AG09319 (cell line): ENCODE measurements around the gene SCD.

Source experiments
- DNase-seq: peaks from one replicate; pipeline ENCODE4 v3.0.0-alpha.2; 2010; ENCODE audit warnings: low read depth; ENCODE audit errors: extremely low read depth
- TF ChIP-seq, protein P1 (sequence below): IDR thresholded peaks from 2 replicates; pipeline ENCODE4 v1.5.1; 2011; ENCODE audit warnings: low read depth, mild to moderate bottlenecking, inconsistent platforms, low read length, moderate library complexity

Gene SCD

DNA sequence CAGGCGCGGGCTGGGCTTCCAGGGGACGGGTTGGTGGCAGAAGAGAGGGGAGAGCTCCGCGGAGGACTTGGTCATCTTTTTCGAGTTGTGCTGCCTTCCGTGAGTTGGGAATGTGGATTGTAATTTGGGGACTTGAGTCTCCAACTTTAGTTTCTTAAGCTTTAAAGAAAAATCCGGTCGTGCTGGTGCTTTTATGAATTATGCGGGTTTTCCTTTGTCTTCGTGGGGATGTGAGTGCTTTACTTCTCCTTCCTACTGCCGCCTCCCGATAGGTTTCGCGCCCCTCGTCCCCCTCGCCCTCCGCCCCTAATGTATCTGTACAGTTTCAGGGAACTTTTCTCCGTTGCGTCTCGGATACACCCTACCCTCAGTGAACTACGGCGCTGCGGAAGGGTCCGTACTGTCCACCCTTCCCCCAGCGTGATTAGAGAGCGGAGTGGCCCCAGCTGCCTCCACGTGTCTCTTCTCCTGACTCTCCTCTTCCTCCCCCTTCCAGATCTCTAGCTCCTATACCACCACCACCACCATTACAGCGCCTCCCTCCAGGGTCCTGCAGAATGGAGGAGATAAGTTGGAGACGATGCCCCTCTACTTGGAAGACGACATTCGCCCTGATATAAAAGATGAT lies 649 bp downstream of the SCD start:
- TF ChIP-seq, protein P1, sequence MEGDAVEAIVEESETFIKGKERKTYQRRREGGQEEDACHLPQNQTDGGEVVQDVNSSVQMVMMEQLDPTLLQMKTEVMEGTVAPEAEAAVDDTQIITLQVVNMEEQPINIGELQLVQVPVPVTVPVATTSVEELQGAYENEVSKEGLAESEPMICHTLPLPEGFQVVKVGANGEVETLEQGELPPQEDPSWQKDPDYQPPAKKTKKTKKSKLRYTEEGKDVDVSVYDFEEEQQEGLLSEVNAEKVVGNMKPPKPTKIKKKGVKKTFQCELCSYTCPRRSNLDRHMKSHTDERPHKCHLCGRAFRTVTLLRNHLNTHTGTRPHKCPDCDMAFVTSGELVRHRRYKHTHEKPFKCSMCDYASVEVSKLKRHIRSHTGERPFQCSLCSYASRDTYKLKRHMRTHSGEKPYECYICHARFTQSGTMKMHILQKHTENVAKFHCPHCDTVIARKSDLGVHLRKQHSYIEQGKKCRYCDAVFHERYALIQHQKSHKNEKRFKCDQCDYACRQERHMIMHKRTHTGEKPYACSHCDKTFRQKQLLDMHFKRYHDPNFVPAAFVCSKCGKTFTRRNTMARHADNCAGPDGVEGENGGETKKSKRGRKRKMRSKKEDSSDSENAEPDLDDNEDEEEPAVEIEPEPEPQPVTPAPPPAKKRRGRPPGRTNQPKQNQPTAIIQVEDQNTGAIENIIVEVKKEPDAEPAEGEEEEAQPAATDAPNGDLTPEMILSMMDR = no peak
- no peak for DNase-seq

DNA sequence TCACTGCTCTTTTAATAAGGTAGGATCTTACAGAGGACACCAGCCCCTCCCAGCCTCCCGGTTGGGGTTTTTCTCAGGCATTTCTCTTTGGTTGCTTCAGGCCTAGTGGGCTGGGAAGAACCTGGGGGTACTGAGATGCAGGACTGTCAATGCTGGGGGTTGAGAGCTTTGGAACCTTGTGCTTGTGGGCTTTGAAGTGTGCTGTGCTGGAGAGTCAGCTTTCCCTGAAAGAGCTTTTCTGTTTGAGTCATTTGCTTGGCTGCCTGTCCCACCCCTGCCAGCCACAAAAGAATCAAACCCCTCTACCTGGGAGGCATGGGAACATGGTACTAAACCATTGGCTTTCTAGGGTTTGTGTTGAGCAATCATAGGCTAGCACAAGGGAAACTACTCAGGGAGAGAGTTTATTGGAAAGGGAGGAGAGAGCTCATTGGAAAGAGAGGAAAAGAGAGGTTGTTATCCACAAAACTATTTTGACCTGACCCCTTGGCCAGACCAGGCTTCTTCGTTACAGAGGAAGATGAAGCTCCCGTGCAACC lies 1.4 kb downstream of the SCD start:
- no peak for DNase-seq
- TF ChIP-seq, protein P1 = no peak

DNA sequence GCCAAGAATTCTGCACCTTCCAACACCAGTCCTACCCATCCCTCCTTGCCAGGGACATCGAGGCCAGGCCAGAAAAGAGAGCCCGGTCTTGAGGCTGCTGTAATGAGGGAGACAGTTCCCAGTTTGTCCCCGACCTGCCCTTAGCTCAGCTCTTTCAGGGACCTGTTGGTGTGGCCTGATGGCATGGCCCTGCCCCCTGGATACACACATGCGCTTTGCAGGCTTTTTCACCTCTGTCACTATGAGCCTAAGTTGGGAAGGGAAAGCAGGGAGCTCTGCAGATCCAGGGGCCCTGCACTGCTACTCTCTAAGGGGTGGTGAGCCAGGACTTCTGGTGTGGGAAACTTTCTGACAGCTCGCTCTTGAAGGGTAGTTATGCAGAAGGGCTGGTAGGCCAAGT lies 2.1 kb downstream of the SCD start:
- no peak for DNase-seq
- TF ChIP-seq, protein P1 = no peak

DNA sequence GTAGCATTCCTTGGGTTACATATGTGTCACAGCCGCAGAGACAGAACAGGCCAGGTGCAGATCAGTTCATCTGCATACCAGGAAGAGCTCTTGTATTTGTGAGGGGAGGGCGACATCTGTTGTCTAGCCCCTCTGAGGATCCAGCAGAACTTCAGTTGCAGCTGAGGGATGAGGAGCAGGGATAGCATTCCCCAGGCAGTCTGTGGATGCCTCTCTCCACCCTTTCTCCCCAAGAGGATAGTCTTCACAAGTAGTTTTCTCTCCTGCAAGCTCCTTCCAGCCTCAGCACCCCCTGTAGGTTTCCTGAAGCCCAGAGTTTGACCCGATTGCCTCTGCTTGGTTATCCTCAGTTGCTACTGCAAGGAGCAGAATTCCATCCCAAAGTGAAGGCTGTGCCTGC lies 2.6 kb downstream of the SCD start:
- DNase-seq = no peak
- TF ChIP-seq, protein P1 = no peak

DNA sequence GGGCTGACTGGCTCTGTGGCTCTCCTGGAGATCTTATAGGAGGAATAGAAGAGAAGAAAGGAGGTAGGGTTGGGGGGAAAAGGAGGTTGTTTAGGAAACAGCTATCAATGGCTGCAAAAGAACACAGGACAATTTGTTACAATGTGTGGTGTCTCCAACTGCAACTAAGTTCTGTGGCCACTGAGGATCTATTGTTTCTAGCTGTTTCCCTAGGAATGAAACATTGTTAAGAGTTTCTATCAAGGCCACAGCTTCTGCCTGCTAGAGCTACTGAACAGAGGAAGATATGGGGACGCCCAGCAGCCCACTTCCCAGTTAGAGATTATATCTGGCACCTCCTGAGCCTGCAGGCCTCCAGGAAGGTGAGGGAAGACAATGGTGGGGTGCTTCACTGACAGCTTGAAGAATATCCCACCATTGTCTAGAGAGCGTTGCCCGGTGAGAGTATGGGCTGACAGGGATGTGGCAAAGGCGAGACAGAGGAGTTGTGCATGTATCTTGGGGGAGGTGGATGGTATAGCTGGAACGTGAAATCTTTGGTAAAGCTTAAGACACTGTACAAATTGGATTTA lies 4.0 kb downstream of the SCD start:
- no peak for DNase-seq
- TF ChIP-seq, protein P1 = no peak

DNA sequence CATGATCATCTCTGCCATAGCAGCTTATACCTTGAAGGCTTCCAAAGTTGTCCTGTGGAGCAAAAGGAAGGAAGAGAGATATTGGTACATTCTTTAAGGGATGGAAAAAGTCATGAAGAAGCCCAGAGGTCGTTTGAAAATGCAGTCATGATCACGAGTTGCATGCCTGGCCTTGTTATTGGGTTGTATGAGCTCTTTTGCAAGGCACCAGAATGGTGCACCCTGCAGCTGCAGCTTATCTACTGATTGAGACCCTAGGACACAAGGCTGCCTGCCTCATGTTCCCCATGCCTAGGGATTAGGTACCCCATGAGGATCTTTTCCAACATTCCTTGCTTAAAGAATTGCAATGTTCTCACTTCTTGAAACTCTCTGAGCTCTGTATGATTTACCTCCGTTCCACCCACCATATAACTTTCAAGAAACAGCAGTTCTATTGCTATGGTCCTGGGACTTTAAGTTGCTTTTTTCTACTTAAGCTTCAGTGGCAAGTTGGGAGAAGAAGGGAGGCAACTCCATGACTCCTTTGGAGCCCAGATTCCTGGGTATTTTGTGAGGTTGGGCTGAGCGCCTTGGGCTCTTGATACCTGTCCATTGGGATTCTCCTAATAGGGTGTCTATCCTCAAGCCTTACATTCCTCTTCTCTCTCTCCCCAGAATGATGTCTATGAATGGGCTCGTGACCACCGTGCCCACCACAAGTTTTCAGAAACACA lies 6.9 kb downstream of the SCD start:
- no peak for DNase-seq
- TF ChIP-seq, protein P1 = no peak

DNA sequence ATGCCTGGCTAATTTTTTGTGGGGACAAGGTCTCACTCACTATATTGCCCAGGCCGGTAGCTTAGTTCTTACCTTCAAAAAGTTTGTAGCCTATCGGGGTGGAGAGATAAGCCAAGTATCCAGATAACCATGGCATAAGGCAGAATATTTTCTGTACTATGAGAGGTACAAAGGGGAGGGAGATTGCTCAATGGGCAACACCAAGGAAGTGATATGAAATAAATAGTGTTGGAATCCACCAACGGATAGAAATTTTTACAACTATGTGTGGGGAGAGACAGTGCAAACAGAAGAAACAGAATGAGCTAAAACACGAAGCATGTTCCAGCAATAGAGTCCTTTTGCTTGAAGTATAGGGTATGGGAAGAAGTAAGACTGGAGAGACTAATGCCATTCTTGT lies 8.1 kb downstream of the SCD start:
- TF ChIP-seq, protein P1 = no peak
- no peak for DNase-seq
